ENCODE measurements around the gene SPRED2.

DNA sequence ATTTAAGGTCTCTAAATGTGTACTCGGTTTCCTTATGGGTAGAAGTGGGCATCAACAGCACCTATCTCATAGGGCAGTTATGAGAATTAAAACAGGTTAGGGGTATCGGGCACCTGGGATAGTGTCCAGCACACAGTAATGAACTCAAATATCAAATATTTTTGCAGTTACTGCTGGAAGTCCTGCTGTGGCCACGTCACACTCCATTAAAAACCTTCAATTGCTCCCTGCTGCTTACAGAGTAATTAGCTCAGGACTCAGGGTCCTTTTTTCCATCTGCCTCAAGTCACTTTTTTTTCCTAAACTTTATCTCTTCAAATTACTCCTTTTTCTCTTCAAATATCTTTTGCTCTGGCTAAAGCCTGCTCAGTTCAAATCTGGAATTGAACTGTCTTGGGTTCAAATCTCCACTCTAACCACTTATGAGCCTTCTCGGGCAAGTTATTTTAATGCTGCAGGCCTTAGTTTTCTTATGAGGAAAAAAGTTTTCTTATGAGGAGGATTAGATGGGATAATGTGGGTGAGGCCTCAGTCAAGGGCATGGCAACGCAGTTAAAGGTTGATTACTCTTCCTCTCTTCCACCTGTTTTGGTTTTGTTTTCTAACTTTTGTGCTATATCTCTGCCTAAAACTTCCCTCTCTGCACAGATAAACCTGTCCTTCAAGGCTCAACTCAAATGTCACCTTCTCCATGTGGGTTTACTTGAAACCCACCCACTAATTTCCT, 36.6 kb downstream of the SPRED2 start:
- TF ChIP-seq ZNF274 (IDR thresholded peaks at IDR 0.05; ENCODE audit: low read depth, low read length) (no peak), YY1 (IDR thresholded peaks at IDR 0.05; ENCODE audit: insufficient read depth, insufficient read length) (no peak)
